Mammary epithelial cell (primary cell): Measurements from ENCODE around the gene RSU1.

Source experiments
- EZH2 ChIP-seq: IDR thresholded peaks from 2 replicates; pipeline ENCODE4 v1.6.1; 2012; ENCODE audit warnings: low read length, inconsistent platforms, borderline replicate concordance
- TF ChIP-seq, protein P1 (sequence below), 2 donors: IDR thresholded peaks in 1 of 2; conservative IDR thresholded peaks in 1 of 2; 2 replicates each; pipeline ENCODE4 v1.5.1; 2011 to 2012; ENCODE audit warnings: inconsistent platforms in 2 of 2, low read length in 2 of 2, mild to moderate bottlenecking in 2 of 2, control low read depth in 1 of 2, low read depth in 1 of 2; ENCODE audit not compliant: insufficient read depth in 1 of 2; ENCODE audit errors: extremely low read depth in 1 of 2

- TF ChIP-seq, protein P1, sequence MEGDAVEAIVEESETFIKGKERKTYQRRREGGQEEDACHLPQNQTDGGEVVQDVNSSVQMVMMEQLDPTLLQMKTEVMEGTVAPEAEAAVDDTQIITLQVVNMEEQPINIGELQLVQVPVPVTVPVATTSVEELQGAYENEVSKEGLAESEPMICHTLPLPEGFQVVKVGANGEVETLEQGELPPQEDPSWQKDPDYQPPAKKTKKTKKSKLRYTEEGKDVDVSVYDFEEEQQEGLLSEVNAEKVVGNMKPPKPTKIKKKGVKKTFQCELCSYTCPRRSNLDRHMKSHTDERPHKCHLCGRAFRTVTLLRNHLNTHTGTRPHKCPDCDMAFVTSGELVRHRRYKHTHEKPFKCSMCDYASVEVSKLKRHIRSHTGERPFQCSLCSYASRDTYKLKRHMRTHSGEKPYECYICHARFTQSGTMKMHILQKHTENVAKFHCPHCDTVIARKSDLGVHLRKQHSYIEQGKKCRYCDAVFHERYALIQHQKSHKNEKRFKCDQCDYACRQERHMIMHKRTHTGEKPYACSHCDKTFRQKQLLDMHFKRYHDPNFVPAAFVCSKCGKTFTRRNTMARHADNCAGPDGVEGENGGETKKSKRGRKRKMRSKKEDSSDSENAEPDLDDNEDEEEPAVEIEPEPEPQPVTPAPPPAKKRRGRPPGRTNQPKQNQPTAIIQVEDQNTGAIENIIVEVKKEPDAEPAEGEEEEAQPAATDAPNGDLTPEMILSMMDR (conservative IDR thresholded peaks at IDR 0.05 in 1 of 2, IDR thresholded peaks at IDR 0.05 in 1 of 2; ENCODE audit: extremely low read depth in 1 of 2, insufficient read depth in 1 of 2, low read depth in 1 of 2, low read length in 2 of 2): no peak
- TF ChIP-seq EZH2: no peak
Measured at GRCh38 chr10:16609211-16609610, 208.0 kb downstream of the RSU1 start.
